Caco-2 (cell line): ENCODE data around the gene MPDZ. TPM values are rescaled to one million over a fixed set of nuclear protein-coding genes. Genes with fewer than 3 reads are reported as not detected.

Experiments
- BruUV-seq: library from RNA; stranded (reverse); fragments of 400-500 nt; replicated peaks from 2 replicates; lab custom pipeline; 2021; lab: Mats Ljungman, UMichigan
- CTCF ChIA-PET: fragments of 300-600 bp; sonication (Branson Sonifier 250); formaldehyde crosslinking; loops from one replicate; lab custom pipeline; 2022; ENCODE audit warnings: antibody characterized with exemption; lab: Charles Lee
- POLR2A ChIA-PET: fragments of 300-600 bp; sonication (Branson Sonifier 250); formaldehyde crosslinking; loops from one replicate; lab custom pipeline; 2022; ENCODE audit warnings: antibody characterized with exemption; lab: Charles Lee
- DNase-seq, 2 experiments: peaks; one replicate each; pipeline versions ENCODE4 v3.0.0 to v3.0.0-alpha.2; 2020 to 2022
- H3K27me3 ChIP-seq: replicated peaks from 2 replicates; pipeline ENCODE4 v1.6.0; 2011; ENCODE audit warnings: low read length; ENCODE audit not compliant: control insufficient read depth, insufficient read depth
- H3K36me3 ChIP-seq: 2 replicates; pipeline ENCODE4 v1.5.1; 2011; ENCODE audit warnings: low read length; ENCODE audit not compliant: control insufficient read depth, insufficient read depth
- H3K4me1 ChIP-seq: fragments of 250-450 bp; sonication (Bioruptor Pico); 2 replicates; pipeline ENCODE4 v1.5.1; 2020; ENCODE audit warnings: mild to moderate bottlenecking
- H3K4me3 ChIP-seq: 2 replicates; pipeline ENCODE4 v1.5.1; 2011; ENCODE audit warnings: low read depth, mild to moderate bottlenecking, control low read depth, low read length
- H3K9me3 ChIP-seq: fragments of 250-450 bp; sonication (Bioruptor Pico); 2 replicates; pipeline ENCODE4 v1.5.1; 2020; ENCODE audit warnings: mild to moderate bottlenecking, moderate library complexity
- H3K27ac Mint-ChIP-seq: one replicate; pipeline ENCODE4 v1.8.0; 2022; ENCODE audit warnings: mixed read lengths; ENCODE audit not compliant: unreplicated experiment
- H3K27me3 Mint-ChIP-seq: one replicate; pipeline ENCODE4 v1.8.0; 2022; ENCODE audit warnings: mixed read lengths; ENCODE audit not compliant: insufficient read depth, unreplicated experiment
- H3K36me3 Mint-ChIP-seq: one replicate; pipeline ENCODE4 v1.8.0; 2022; ENCODE audit warnings: mild to moderate bottlenecking, mixed read lengths; ENCODE audit not compliant: insufficient read depth, unreplicated experiment
- H3K4me1 Mint-ChIP-seq: one replicate; pipeline ENCODE4 v1.8.0; 2022; ENCODE audit warnings: low read depth, mixed read lengths; ENCODE audit not compliant: unreplicated experiment
- H3K4me3 Mint-ChIP-seq: one replicate; pipeline ENCODE4 v1.8.0; 2022; ENCODE audit warnings: mild to moderate bottlenecking, moderate library complexity, mixed read lengths; ENCODE audit not compliant: unreplicated experiment
- H3K9me3 Mint-ChIP-seq: one replicate; pipeline ENCODE4 v1.8.0; 2022; ENCODE audit warnings: mixed read lengths; ENCODE audit not compliant: unreplicated experiment
- intact Hi-C: fragments of 100-400 bp; cut with micrococcal nuclease; formaldehyde crosslinking; loops from one replicate; pipeline ENCODE4 v1.10.0; 2022; ENCODE audit not compliant: unreplicated experiment
- total RNA-seq: library from RNA; stranded (reverse); gene quantifications from 2 replicates; pipeline ENCODE4 v1.2.3, GENCODE V29; 2022
- TF ChIP-seq, protein P1 (sequence below), 2 experiments: fragments of 200-600 bp in 1 of 2; IDR thresholded peaks; 1 replicate in 1 of 2; 2 replicates in 1 of 2; pipeline versions ENCODE4 v1.5.1 to v1.8.0; 2011 to 2022; ENCODE audit warnings: antibody characterized with exemption in 1 of 2, control low read depth in 1 of 2, inconsistent platforms in 1 of 2, low read depth in 1 of 2, low read length in 1 of 2, mild to moderate bottlenecking in 1 of 2, moderate library complexity in 1 of 2; ENCODE audit not compliant: insufficient read depth in 1 of 2, severe bottlenecking in 1 of 2, unreplicated experiment in 1 of 2

Gene MPDZ
- total RNA-seq, 1 experiment from 2014 or later, result not detected

DNA sequence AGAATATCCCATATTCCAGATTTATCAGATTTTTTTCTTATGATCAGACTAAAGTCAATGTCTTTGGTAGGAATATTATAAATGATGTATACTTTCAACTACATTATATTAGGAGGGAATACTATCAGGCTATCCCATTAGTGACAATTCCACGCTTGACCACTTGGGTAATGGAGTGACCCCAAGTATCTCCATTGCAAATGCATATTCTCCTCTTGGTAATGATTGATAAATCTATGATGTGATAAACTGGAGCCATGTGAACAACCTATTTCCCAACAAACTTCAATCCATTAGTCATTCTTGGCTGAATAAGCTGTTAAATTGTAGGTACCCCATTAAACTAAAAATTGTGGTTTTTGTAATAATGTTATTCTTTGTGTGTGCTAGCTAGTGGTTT, 12.2 kb upstream of the MPDZ start:
- POLR2A ChIA-PET, result no interaction called here

DNA sequence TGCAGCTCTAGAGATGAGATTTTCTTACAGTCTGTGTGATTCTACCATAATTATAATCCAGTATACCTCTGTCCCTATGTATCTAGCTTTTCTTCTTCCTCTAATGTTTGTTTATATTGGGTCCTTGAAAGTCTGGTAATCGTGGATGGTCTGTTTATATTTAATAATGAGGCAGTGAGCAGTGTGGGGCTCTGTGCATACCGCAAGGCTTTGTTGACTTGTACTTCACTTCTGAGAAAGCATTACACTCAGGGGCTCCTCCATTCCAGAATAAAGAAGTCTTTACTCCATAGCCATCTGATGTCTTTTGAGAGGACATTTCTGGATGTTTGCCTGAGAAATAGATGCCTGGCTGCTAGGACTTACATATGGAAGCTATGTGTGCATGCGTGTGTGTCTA, 4.5 kb upstream of the MPDZ start:
- H3K27me3 Mint-ChIP-seq, result no peaks in the 10 kb centered on the region
- ChIA-PET POLR2A (no interaction called here), CTCF (no interaction called here)

More for the DNA sequence above, 12.2 kb upstream of the MPDZ start:
- Mint-ChIP-seq H3K27me3 (no peaks in the 10 kb centered on the region), H3K36me3 (no peaks in the 10 kb centered on the region), H3K4me1 (no peaks in the 10 kb centered on the region), H3K9me3 (peaks cover 9% of the 10 kb centered on the region), H3K4me3 (no peak overlapping the region), H3K27ac (no peak overlapping the region)
- BruUV-seq, result no TSS peak
- no peaks in the 10 kb centered on the region for H3K4me1 ChIP-seq
- H3K4me3 ChIP-seq, result no peak overlapping the region
- CTCF ChIA-PET, result no interaction called here
- intact Hi-C loops, result no loop called here
- no peaks in the 10 kb centered on the region for H3K27me3 ChIP-seq
- TF ChIP-seq, protein P1, sequence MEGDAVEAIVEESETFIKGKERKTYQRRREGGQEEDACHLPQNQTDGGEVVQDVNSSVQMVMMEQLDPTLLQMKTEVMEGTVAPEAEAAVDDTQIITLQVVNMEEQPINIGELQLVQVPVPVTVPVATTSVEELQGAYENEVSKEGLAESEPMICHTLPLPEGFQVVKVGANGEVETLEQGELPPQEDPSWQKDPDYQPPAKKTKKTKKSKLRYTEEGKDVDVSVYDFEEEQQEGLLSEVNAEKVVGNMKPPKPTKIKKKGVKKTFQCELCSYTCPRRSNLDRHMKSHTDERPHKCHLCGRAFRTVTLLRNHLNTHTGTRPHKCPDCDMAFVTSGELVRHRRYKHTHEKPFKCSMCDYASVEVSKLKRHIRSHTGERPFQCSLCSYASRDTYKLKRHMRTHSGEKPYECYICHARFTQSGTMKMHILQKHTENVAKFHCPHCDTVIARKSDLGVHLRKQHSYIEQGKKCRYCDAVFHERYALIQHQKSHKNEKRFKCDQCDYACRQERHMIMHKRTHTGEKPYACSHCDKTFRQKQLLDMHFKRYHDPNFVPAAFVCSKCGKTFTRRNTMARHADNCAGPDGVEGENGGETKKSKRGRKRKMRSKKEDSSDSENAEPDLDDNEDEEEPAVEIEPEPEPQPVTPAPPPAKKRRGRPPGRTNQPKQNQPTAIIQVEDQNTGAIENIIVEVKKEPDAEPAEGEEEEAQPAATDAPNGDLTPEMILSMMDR (IDR thresholded peaks at IDR 0.05; ENCODE audit: insufficient read depth in 1 of 2, low read depth in 1 of 2, low read length in 1 of 2, severe bottlenecking in 1 of 2, unreplicated experiment in 1 of 2), result no peak
- 0 out of 2 replicates have a peak, but pooled peaks cover 2% of the 10 kb centered on the region for H3K9me3 ChIP-seq
- no peak for DNase-seq
- no peaks in the 10 kb centered on the region for H3K36me3 ChIP-seq

DNA sequence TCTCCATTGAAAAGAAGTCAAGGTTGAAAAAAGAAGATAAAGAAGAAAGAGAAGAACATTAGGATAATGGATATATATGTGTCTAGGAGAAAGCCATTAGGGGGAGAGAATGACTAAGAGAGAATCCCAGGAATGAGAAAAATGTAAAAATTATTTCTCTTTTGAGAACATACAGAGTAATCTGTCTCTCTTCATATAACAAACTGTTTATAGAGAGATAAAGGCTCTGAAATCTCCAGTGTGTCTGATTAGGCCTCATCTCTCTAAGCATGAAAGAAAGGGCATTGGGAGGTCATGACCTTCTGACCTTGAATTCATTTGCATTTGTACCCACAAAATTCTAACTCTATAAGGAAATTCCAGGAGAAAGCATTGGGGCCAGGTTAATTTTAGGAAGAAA, 3.5 kb upstream of the MPDZ start:
- CTCF ChIA-PET, result no interaction called here
- H3K4me3 Mint-ChIP-seq, result no peak overlapping the region
- intact Hi-C loops, result no loop called here

More for the DNA sequence above, 4.5 kb upstream of the MPDZ start:
- H3K4me3 ChIP-seq, result no peak overlapping the region
- no TSS peak for BruUV-seq
- H3K36me3 Mint-ChIP-seq, result no peaks in the 10 kb centered on the region
- H3K36me3 ChIP-seq, result no peaks in the 10 kb centered on the region
- H3K4me1 Mint-ChIP-seq, result no peaks in the 10 kb centered on the region
- no peak overlapping the region for H3K27ac Mint-ChIP-seq
- H3K4me3 Mint-ChIP-seq, result no peak overlapping the region
- TF ChIP-seq, protein P1 (IDR thresholded peaks at IDR 0.05; ENCODE audit: insufficient read depth in 1 of 2, low read depth in 1 of 2, low read length in 1 of 2, severe bottlenecking in 1 of 2, unreplicated experiment in 1 of 2), result no peak
- no peaks in the 10 kb centered on the region for H3K9me3 ChIP-seq
- no peaks in the 10 kb centered on the region for H3K27me3 ChIP-seq
- intact Hi-C loops, result no loop called here
- DNase-seq, result no peak
- H3K9me3 Mint-ChIP-seq, result no peaks in the 10 kb centered on the region
- H3K4me1 ChIP-seq, result no peaks in the 10 kb centered on the region

More for the DNA sequence above, 3.5 kb upstream of the MPDZ start:
- no peaks in the 10 kb centered on the region for H3K27me3 Mint-ChIP-seq
- no peak overlapping the region for H3K27ac Mint-ChIP-seq
- POLR2A ChIA-PET, result no interaction called here
- no peaks in the 10 kb centered on the region for H3K36me3 ChIP-seq
- TF ChIP-seq, protein P1 (IDR thresholded peaks at IDR 0.05; ENCODE audit: insufficient read depth in 1 of 2, low read depth in 1 of 2, low read length in 1 of 2, severe bottlenecking in 1 of 2, unreplicated experiment in 1 of 2), result no peak
- no peaks in the 10 kb centered on the region for H3K27me3 ChIP-seq
- H3K9me3 ChIP-seq, result no peaks in the 10 kb centered on the region
- no peak overlapping the region for H3K4me3 ChIP-seq
- no peaks in the 10 kb centered on the region for H3K9me3 Mint-ChIP-seq
- no peaks in the 10 kb centered on the region for H3K4me1 Mint-ChIP-seq
- no peak for DNase-seq
- BruUV-seq, result no TSS peak
- no peaks in the 10 kb centered on the region for H3K36me3 Mint-ChIP-seq
- no peaks in the 10 kb centered on the region for H3K4me1 ChIP-seq
